Liver (tissue), 3 donors: ENCODE measurements around the gene DUSP10.

Experiments
- FOXA1 ChIP-seq: IDR thresholded peaks from 2 replicates; pipeline ENCODE4 v1.6.1; 2016; ENCODE audit warnings: antibody characterized with exemption
- FOXA2 ChIP-seq: IDR thresholded peaks from 2 replicates; pipeline ENCODE4 v1.6.1; 2016; ENCODE audit warnings: antibody characterized with exemption
- GABPA ChIP-seq, 2 donors: IDR thresholded peaks in 1 of 2; conservative IDR thresholded peaks in 1 of 2; 2 replicates each; pipeline ENCODE4 v1.6.1; 2016; ENCODE audit warnings: antibody characterized with exemption in 2 of 2, mild to moderate bottlenecking in 1 of 2, moderate library complexity in 1 of 2
- JUND ChIP-seq, 2 donors: IDR thresholded peaks; 2 replicates each; pipeline ENCODE4 v1.6.1; 2016; ENCODE audit warnings: antibody characterized with exemption in 2 of 2
- NR2F2 ChIP-seq: IDR thresholded peaks from 2 replicates; pipeline ENCODE4 v1.6.1; 2016; ENCODE audit warnings: antibody characterized with exemption
- RAD21 ChIP-seq, 2 donors: IDR thresholded peaks; 2 replicates each; pipeline ENCODE4 v1.6.1; 2016; ENCODE audit warnings: antibody characterized with exemption in 2 of 2, mild to moderate bottlenecking in 2 of 2
- RXRA ChIP-seq, 2 donors: IDR thresholded peaks; 2 replicates each; pipeline ENCODE4 v1.6.1; 2017 to 2018; ENCODE audit warnings: antibody characterized with exemption in 2 of 2, mild to moderate bottlenecking in 1 of 2
- SP1 ChIP-seq: IDR thresholded peaks from 2 replicates; pipeline ENCODE4 v1.6.1; 2018; ENCODE audit warnings: antibody characterized with exemption, mild to moderate bottlenecking
- TAF1 ChIP-seq: conservative IDR thresholded peaks from 2 replicates; pipeline ENCODE4 v1.6.1; 2016; ENCODE audit warnings: antibody characterized with exemption, mild to moderate bottlenecking
- YY1 ChIP-seq: IDR thresholded peaks from 2 replicates; pipeline ENCODE4 v1.6.1; 2016; ENCODE audit warnings: antibody characterized with exemption, mild to moderate bottlenecking
- TF ChIP-seq, protein P1 (sequence below): IDR thresholded peaks from 2 replicates; pipeline ENCODE4 v1.6.1; 2016; ENCODE audit warnings: antibody characterized with exemption
- TF ChIP-seq, protein P2 (sequence below): fragments of 150-350 bp; IDR thresholded peaks from 2 replicates; pipeline ENCODE4 v1.5.1; 2017; ENCODE audit warnings: improper control_type of control experiment, low read depth, low read length; ENCODE audit not compliant: missing input control
- TF ChIP-seq, protein P3 (sequence below): IDR thresholded peaks from 2 replicates; pipeline ENCODE4 v1.6.1; 2016; ENCODE audit warnings: antibody characterized with exemption
- TF ChIP-seq, protein P4 (sequence below): IDR thresholded peaks from 2 replicates; pipeline ENCODE4 v1.6.1; 2016; ENCODE audit warnings: antibody characterized with exemption, mild to moderate bottlenecking
- donor health status: healthy.
- donor health status: healthy.

DNA sequence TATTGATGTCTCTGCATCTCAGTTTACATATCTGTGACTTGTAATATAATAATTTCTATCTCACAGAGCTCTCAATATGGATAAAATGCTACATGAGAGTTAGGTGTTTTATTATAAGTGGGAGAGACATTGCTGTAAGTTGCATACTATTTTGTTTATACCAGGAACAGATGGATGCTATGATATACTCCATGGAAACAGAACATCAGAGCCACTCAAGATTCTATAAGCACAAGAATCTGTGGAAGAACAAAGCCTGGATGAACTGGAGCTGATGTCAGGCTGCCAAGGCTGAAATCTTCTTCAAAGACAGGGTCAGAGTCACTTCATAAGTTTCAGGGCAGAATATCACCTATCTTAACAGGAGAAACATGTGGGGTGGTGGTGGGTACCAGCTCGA, 30.2 kb downstream of the DUSP10 start:
- TF ChIP-seq JUND (IDR thresholded peaks at IDR 0.05) (no peak), TAF1 (no peak), FOXA1 (no peak), SP1 (no peak), YY1 (no peak), RAD21 (IDR thresholded peaks at IDR 0.05) (no peak), GABPA (IDR thresholded peaks at IDR 0.05 in 1 of 2, conservative IDR thresholded peaks at IDR 0.05 in 1 of 2) (no peak), NR2F2 (no peak), RXRA (IDR thresholded peaks at IDR 0.05) (no peak), FOXA2 (no peak)
- TF ChIP-seq, protein P1, sequence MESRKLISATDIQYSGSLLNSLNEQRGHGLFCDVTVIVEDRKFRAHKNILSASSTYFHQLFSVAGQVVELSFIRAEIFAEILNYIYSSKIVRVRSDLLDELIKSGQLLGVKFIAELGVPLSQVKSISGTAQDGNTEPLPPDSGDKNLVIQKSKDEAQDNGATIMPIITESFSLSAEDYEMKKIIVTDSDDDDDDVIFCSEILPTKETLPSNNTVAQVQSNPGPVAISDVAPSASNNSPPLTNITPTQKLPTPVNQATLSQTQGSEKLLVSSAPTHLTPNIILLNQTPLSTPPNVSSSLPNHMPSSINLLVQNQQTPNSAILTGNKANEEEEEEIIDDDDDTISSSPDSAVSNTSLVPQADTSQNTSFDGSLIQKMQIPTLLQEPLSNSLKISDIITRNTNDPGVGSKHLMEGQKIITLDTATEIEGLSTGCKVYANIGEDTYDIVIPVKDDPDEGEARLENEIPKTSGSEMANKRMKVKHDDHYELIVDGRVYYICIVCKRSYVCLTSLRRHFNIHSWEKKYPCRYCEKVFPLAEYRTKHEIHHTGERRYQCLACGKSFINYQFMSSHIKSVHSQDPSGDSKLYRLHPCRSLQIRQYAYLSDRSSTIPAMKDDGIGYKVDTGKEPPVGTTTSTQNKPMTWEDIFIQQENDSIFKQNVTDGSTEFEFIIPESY = no peak
- TF ChIP-seq, protein P2, sequence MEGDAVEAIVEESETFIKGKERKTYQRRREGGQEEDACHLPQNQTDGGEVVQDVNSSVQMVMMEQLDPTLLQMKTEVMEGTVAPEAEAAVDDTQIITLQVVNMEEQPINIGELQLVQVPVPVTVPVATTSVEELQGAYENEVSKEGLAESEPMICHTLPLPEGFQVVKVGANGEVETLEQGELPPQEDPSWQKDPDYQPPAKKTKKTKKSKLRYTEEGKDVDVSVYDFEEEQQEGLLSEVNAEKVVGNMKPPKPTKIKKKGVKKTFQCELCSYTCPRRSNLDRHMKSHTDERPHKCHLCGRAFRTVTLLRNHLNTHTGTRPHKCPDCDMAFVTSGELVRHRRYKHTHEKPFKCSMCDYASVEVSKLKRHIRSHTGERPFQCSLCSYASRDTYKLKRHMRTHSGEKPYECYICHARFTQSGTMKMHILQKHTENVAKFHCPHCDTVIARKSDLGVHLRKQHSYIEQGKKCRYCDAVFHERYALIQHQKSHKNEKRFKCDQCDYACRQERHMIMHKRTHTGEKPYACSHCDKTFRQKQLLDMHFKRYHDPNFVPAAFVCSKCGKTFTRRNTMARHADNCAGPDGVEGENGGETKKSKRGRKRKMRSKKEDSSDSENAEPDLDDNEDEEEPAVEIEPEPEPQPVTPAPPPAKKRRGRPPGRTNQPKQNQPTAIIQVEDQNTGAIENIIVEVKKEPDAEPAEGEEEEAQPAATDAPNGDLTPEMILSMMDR = no peak
- TF ChIP-seq, protein P3, sequence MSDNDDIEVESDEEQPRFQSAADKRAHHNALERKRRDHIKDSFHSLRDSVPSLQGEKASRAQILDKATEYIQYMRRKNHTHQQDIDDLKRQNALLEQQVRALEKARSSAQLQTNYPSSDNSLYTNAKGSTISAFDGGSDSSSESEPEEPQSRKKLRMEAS = no peak
- TF ChIP-seq, protein P4, sequence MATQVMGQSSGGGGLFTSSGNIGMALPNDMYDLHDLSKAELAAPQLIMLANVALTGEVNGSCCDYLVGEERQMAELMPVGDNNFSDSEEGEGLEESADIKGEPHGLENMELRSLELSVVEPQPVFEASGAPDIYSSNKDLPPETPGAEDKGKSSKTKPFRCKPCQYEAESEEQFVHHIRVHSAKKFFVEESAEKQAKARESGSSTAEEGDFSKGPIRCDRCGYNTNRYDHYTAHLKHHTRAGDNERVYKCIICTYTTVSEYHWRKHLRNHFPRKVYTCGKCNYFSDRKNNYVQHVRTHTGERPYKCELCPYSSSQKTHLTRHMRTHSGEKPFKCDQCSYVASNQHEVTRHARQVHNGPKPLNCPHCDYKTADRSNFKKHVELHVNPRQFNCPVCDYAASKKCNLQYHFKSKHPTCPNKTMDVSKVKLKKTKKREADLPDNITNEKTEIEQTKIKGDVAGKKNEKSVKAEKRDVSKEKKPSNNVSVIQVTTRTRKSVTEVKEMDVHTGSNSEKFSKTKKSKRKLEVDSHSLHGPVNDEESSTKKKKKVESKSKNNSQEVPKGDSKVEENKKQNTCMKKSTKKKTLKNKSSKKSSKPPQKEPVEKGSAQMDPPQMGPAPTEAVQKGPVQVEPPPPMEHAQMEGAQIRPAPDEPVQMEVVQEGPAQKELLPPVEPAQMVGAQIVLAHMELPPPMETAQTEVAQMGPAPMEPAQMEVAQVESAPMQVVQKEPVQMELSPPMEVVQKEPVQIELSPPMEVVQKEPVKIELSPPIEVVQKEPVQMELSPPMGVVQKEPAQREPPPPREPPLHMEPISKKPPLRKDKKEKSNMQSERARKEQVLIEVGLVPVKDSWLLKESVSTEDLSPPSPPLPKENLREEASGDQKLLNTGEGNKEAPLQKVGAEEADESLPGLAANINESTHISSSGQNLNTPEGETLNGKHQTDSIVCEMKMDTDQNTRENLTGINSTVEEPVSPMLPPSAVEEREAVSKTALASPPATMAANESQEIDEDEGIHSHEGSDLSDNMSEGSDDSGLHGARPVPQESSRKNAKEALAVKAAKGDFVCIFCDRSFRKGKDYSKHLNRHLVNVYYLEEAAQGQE = no peak
